Measurements from ENCODE around the gene KIF4B.

Gene KIF4B

GRCh38 chr5:155056644-155057269 lies 43.2 kb downstream of the KIF4B start:
- Histone ChIP-seq H3K9ac (ENCODE audit: insufficient read length, low read depth) (no peak overlapping the region), H3K27me3 (ENCODE audit: insufficient read depth, insufficient read length) (no peaks in the 10 kb centered on the region), H3K4me1 (ENCODE audit: insufficient read depth, insufficient read length) (no peaks in the 10 kb centered on the region), H3K4me3 (ENCODE audit: insufficient read length, low read depth) (no peak overlapping the region), H3K9me3 (ENCODE audit: insufficient read depth, low read length) (no peaks in the 10 kb centered on the region), H3K36me3 (ENCODE audit: insufficient read depth, insufficient read length, low read length) (no peaks in the 10 kb centered on the region)
- DNase-seq (ENCODE audit: low read depth, low spot score) = no peak
- no peak for TF ChIP-seq ZNF274 (IDR thresholded peaks at IDR 0.05; ENCODE audit: low read depth, low read length)
- TF ChIP-seq SUZ12 (IDR thresholded peaks at IDR 0.05; ENCODE audit: extremely low read depth, insufficient read depth, insufficient read length) = no peak
- no peak for TF ChIP-seq YY1 (IDR thresholded peaks at IDR 0.05; ENCODE audit: insufficient read depth, insufficient read length)

- H3K27me3 ChIP-seq (ENCODE audit: insufficient read depth, insufficient read length) = no peaks in the 10 kb centered on the region
- no peaks in the 10 kb centered on the region for H3K4me1 ChIP-seq (ENCODE audit: insufficient read depth, insufficient read length)
- no peak for DNase-seq (ENCODE audit: low read depth, low spot score)
- H3K9ac ChIP-seq (ENCODE audit: insufficient read length, low read depth) = no peak overlapping the region
- H3K36me3 ChIP-seq (ENCODE audit: insufficient read depth, insufficient read length, low read length) = no peaks in the 10 kb centered on the region
- TF ChIP-seq ZNF274 (IDR thresholded peaks at IDR 0.05; ENCODE audit: low read depth, low read length) (no peak), YY1 (IDR thresholded peaks at IDR 0.05; ENCODE audit: insufficient read depth, insufficient read length) (no peak), SUZ12 (IDR thresholded peaks at IDR 0.05; ENCODE audit: extremely low read depth, insufficient read depth, insufficient read length) (no peak)
- no peak overlapping the region for H3K4me3 ChIP-seq (ENCODE audit: insufficient read length, low read depth)
- H3K9me3 ChIP-seq (ENCODE audit: insufficient read depth, low read length) = no peaks in the 10 kb centered on the region
Observed at GRCh38 chr5:155057626-155058025, 44.1 kb downstream of the KIF4B start.

- no peak overlapping the region for H3K9ac ChIP-seq (ENCODE audit: insufficient read length, low read depth)
- no peaks in the 10 kb centered on the region for H3K27me3 ChIP-seq (ENCODE audit: insufficient read depth, insufficient read length)
- DNase-seq (ENCODE audit: low read depth, low spot score) = no peak
- no peaks in the 10 kb centered on the region for H3K36me3 ChIP-seq (ENCODE audit: insufficient read depth, insufficient read length, low read length)
- no peaks in the 10 kb centered on the region for H3K4me1 ChIP-seq (ENCODE audit: insufficient read depth, insufficient read length)
- no peak overlapping the region for H3K4me3 ChIP-seq (ENCODE audit: insufficient read length, low read depth)
- no peaks in the 10 kb centered on the region for H3K9me3 ChIP-seq (ENCODE audit: insufficient read depth, low read length)
- TF ChIP-seq YY1 (IDR thresholded peaks at IDR 0.05; ENCODE audit: insufficient read depth, insufficient read length) (no peak), SUZ12 (IDR thresholded peaks at IDR 0.05; ENCODE audit: extremely low read depth, insufficient read depth, insufficient read length) (no peak), ZNF274 (IDR thresholded peaks at IDR 0.05; ENCODE audit: low read depth, low read length) (no peak)
Observed at GRCh38 chr5:155064580-155064979, 51.0 kb downstream of the KIF4B start.

- Histone ChIP-seq H3K4me1 (ENCODE audit: insufficient read depth, insufficient read length) (no peaks in the 10 kb centered on the region), H3K9me3 (ENCODE audit: insufficient read depth, low read length) (no peaks in the 10 kb centered on the region), H3K4me3 (ENCODE audit: insufficient read length, low read depth) (no peak overlapping the region), H3K27me3 (ENCODE audit: insufficient read depth, insufficient read length) (no peaks in the 10 kb centered on the region), H3K9ac (ENCODE audit: insufficient read length, low read depth) (no peak overlapping the region), H3K36me3 (ENCODE audit: insufficient read depth, insufficient read length, low read length) (no peaks in the 10 kb centered on the region)
- TF ChIP-seq YY1 (IDR thresholded peaks at IDR 0.05; ENCODE audit: insufficient read depth, insufficient read length) (no peak), ZNF274 (IDR thresholded peaks at IDR 0.05; ENCODE audit: low read depth, low read length) (no peak), SUZ12 (IDR thresholded peaks at IDR 0.05; ENCODE audit: extremely low read depth, insufficient read depth, insufficient read length) (no peak)
- DNase-seq (ENCODE audit: low read depth, low spot score) = no peak
Observed at GRCh38 chr5:155066886-155067595, 53.5 kb downstream of the KIF4B start.

All from NT2/D1 (cell line).